ENCODE measurements around the gene HDAC11. TPM values are rescaled to one million over a fixed set of nuclear protein-coding genes. Genes with fewer than 3 reads are reported as not detected.

HDAC11 gene
- total RNA-seq, 1 donor from 2014 or later, result 37.5 TPM

DNA sequence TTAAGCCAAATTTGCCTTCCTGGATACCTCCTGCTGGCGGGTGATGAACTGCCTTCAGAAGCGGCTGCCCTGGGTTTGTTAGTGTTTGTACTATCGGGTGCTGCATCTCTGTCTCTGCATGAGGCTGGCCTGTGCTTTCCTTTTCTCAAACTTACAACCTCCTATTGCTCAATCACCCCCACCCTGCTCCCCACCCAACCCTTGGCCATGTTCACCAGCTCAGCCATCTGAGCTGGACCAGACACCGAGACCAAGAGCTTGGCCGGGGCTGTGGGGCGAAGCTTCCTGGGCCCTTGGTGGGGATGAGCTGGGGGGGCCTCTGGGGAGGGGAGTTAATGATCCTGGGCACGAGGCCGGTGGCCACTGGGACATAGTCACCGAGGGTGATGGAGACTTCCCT lies 52.0 kb downstream of the HDAC11 start:
- intact Hi-C loops (cut with DNase I), result no loop called here
- DNase-seq (ENCODE audit: missing footprints), result peak; percentile 68
- peak; percentile 70 for ATAC-seq

DNA sequence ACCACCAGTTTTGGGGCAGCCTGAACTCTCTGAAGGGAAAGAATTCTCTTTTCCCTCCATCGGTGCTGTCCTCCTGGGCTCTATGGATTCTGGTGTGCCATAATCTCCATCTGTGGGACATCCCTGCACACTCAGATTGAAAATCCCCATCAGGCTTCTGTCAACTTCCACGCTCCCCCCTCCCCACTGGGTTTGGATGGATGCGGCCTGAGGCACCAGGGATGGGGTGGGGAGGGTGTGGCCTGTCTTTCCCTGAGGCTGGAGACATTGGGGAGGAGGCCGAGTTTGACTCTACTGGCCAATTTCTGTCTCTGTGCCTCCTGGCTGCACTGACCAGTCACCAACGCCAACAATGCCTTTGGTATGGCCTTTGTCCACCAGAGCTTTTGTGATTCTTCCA lies 52.5 kb downstream of the HDAC11 start:
- intact Hi-C loops (cut with DNase I), result no loop called here
- ATAC-seq (peak; percentile 14), DNase-seq (ENCODE audit: missing footprints) (peak; percentile 28)

DNA sequence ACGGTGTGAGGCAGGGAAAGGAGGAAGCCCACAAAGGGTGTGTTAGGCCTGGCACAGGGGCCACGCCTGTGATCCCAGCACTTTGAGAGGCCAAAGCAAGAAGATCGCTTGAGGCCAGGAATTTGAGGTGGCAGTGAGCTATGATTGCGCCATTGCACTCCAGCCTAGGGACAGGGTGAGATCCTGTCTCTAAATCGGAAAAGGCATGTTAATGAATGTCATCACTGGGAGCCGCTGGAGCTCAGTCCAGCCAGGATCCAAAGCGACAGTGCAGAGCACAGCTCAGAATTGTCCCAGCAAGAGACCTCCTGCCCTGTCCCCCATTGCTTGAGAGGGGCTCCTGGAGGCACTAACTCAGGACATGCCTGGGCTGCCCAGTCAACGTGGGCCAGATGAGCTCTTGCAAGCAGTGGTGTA lies 53.8 kb downstream of the HDAC11 start:
- ATAC-seq (no peak), DNase-seq (ENCODE audit: missing footprints) (peak; percentile 44)
- intact Hi-C loops (cut with DNase I), result no loop called here

DNA sequence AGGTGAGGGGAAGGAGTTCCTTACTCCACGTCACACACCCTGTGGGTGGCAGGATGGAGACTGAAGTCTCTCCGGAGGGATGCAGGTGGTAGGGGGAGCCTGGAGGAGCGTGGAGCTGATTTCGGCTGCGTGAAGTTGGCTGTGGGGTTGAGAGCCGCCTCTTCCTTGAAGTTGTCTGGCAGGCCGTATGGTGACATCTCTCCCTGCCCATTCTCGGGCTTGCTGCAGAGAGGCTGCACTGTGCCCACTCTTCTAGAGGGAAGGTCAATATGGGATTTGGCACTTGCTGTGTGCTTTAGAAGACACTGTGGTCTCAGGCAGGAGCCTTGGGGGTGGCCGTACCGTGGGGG lies 55.4 kb downstream of the HDAC11 start:
- intact Hi-C loops (cut with DNase I), result no loop called here
- ATAC-seq, result no peak

DNA sequence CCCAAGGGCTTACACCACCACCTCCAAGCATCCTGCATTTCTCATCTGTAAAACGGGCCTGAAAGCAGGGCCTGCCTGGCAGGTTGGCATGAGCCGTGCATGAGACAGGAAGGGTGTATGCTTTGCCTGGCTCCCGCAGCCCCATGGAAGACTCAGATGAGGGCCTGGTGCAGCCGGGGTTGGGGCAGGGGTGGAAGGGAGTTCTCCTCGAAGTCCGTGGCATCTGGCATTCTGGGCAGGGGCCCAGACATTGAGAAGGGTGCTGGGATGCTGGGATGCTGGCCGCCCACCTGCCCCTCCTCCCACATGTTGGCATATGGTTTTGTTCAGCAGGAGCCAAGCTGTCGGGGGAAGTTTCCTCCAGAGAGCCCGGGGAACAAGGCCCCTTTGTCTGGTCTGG lies 55.8 kb downstream of the HDAC11 start:
- intact Hi-C loops (cut with DNase I), result no loop called here
- no peak for DNase-seq (ENCODE audit: missing footprints)
- no peak for ATAC-seq

More for the DNA sequence above, 55.4 kb downstream of the HDAC11 start:
- DNase-seq (ENCODE audit: missing footprints), result no peak

DNA sequence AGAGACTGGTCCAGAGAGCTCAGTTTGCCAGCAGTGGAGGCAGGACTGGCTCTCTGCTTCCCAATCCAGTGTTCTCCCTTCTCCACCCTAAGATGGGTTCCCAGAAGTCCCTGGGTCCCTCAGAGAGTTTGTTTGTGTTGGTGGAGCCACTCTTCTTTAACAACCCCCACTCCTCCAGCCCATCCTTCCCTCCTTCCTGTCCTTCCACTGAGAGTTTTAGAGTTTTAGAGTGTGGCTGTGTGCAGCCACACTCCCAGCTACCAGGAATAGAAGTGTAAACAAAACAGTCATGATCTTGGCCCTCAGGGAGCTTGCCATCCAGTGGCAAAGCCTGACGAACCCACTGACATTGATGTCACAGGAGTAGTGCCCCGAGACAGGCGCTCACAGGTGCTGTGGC lies 56.3 kb downstream of the HDAC11 start:
- DNase-seq (ENCODE audit: missing footprints) (no peak), ATAC-seq (no peak)
- intact Hi-C loops (cut with DNase I), result no loop called here

DNA sequence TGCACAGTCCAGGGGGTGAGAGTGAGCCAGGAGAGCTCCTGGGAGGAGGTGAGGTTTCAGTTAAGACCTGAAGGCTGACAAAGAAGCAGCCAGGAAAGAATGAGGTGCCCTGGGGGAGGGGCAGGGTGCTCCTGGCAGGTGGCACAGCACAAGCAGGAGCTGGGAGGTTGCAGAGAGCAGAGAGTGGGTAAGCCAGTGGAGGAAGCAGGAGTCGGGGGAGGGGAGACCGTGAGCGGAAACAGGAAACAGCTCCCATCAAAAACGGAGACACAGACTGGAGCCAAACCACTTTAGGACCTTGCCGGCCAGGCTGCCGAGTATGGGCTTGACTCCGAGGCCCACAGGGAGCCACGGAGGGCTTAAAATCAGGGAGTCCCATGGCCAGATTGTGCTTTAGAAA lies 56.7 kb downstream of the HDAC11 start:
- intact Hi-C loops (cut with DNase I), result no loop called here
- ATAC-seq (no peak), DNase-seq (ENCODE audit: missing footprints) (no peak)

DNA sequence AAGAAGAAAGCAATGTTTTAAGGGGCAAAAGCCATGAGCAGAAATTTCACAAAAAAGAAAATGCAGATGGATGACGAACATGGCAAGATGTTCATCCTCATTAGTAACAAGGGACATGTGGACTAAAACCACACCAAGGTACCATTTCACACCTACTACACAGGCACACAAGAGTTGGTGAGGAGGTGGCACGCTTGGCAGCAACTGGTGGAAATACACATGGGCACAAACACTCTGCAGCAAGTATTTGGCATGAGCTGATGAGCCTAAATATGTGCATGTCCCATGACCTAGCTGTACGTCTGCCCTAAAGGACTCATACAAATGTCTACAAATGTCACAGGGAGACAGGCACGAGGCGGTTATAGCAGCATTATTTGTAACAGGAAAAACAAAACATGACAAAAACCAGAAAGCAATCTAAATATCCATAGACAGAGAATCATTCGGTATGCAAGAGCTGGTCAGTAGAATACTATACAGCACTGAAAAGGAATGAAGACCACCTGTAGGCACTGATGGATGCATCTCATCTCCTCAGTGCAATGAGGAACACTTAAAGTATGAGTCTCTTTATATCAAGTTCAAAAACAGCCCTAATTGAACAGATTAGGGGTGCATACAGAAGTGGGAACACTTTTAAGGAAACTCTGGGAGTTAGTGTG lies 57.3 kb downstream of the HDAC11 start:
- intact Hi-C loops (cut with DNase I), result no loop called here
- no peak for DNase-seq (ENCODE audit: missing footprints)
- no peak for ATAC-seq

DNA sequence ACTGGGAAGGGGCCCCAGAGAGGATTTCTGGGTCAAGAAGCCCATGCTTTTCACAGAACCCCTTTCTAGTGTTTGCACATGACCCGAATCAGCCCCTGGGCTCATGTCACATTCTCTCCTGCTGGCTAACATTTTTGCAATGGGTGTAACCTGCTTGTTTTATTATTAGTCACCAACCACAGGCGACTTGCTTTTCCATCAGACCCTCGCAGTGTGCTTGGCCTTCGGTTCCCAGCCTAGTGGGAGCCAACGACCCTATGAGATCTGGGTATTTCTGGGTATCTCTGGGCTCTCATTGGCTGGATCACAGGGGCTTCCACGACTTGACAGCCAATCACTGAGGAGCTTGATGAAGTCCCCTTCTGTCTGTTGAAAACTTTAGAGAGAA lies 57.8 kb downstream of the HDAC11 start:
- ATAC-seq (no peak), DNase-seq (ENCODE audit: missing footprints) (no peak)
- intact Hi-C loops (cut with DNase I), result no loop called here

DNA sequence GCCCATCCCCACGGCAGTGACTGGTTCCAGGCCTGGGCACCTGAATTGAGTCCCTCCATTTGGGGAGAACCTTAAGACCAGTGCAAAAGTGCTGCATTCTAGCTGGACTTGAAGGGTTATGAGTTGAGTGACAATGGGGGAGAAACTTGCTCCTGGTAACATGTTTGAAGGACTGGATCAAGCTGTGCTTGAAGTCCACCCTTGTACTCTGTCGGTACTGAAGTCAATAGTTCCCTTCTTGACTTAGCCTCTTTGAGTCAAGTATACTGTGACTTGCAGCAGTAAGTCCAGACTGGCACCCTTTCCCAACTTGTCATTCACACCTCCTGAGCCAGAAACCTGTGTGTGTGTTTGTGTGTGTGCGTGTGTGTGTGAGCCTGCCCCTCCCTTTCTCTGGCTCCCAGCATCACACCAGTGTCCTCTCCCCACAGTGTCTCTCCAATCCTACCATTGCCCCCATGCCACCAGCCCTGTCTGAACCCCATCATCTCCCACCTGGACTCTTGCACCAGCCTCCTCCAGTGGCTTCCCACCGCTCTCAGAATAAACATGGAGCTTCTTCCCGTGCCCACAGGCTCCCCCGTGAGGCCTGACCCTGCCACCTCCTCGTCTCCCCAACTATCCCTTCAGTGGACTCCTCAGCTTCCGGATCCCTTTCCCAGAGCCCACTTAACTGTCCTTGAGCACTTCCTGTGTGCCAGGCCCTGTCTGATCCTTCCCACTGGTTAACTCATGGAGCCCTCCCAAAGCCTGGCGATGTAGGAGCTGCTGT lies 58.6 kb downstream of the HDAC11 start:
- intact Hi-C loops (cut with DNase I), result no loop called here
- DNase-seq (ENCODE audit: missing footprints) (no peak), ATAC-seq (no peak)

DNA sequence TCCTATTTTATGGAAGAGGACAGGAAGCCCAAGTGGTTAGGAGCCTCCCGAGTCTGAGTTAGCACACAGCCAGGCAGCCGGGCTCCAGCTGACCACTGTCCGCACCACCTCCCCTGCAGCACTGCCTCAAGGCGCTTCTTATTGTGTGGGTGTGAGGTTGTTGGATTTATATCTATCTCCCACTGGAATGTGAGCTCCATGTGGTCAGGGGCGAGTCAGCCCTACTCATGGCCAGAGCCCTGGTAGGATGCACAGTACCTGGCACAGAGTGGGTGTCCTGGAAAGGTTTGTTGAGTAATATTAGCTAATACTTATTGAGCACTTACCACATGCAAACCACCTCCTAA lies 59.2 kb downstream of the HDAC11 start:
- intact Hi-C loops (cut with DNase I), result no loop called here
- DNase-seq (ENCODE audit: missing footprints) (no peak), ATAC-seq (no peak)

DNA sequence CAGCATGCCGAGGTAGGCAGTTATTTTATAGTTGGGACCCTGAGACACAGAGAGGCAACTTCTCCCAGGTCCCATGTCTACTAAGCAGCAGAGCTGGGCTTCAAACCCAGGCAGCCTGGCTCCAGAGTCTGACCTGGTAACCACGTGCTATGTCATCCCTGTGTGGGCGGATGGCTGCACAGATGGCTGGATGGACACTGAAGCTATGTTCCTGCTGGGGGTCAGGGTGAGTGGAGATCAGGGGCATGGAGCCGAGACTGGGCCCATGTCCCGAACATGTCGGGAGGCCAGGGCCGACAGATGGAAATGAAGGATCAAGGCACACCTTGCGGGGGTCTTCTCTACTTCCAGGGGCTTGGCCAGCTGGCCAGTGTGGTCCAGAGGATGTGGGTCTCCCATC lies 59.6 kb downstream of the HDAC11 start:
- no peak for DNase-seq (ENCODE audit: missing footprints)
- no peak for ATAC-seq
- intact Hi-C loops (cut with DNase I), result no loop called here

DNA sequence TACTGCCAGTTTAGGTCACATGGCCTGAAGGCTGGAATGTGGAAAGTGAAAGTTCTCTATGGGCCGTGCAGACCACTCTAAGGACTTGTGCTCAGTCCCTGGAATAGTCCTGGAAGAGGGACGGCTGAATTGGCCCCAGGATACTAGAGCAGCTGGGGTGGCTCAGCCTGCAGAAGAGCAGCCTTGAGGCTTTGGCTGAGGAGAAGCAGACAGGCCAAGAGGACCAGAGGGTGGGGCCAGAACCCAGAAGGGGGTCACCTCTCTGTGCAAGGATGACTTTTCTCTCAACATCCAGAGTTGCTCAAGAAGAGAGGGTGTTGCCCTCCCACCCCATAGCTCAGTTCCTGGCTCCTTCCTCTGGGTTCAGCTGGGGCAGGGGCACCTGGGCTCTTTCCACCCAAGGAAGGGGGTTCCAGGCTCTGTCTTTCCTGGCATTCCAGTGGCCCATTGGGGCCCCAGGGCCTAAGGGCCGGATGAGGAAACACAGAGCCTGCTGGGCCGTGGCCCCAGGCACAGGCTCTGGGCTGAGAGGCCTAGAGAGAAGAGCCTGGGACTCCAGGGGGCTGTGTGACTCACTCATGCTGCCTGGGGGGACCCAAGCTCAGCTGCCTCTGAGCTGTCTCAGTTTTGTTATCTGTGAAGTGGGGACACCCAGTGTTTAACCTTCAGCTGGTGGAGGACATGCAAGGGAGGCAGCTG lies 60.3 kb downstream of the HDAC11 start:
- DNase-seq (ENCODE audit: missing footprints), result no peak
- intact Hi-C loops (cut with DNase I), result no loop called here

DNA sequence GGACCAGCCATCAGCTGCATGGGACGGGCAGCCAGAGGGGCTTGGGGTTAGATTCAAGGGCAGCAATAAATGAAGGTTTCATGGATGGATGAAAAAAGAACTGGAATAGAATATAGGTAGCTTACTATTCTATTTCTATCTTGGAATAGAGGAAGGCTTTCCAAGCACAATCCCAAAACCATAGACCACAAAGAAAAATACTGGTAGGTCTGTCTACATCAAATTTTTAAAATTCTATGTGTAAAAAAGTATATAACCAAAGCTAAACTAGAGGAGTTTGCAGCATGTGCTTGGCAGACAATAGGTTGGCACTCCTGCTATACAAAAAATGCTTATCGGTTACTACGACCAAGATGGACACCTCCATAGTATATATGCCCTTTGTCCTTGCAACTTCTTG lies 61.6 kb downstream of the HDAC11 start:
- DNase-seq (ENCODE audit: missing footprints) (no peak), ATAC-seq (no peak)
- intact Hi-C loops (cut with DNase I), result no loop called here

More for the DNA sequence above, 60.3 kb downstream of the HDAC11 start:
- peak; percentile 78 for ATAC-seq

DNA sequence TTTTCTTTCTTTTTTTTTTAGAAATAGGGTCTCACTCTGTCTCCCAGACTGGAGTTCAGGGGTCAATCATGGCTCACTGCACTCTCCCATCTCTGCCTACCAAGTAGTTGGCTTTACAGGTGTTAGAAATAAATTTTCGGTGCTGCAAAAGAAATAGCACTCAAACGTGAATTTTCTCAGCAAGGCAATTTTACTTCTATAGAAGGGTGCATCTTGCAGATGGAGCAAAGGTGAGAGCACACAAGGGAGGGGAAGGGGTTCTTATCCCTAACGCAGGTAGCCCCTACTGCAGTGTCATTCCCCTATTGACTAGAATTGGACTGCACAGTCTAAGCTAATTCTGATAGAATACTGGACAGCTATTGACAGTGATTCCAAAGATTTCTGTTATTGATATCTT lies 62.0 kb downstream of the HDAC11 start:
- intact Hi-C loops (cut with DNase I), result no loop called here
- DNase-seq (ENCODE audit: missing footprints) (no peak), ATAC-seq (no peak)

DNA sequence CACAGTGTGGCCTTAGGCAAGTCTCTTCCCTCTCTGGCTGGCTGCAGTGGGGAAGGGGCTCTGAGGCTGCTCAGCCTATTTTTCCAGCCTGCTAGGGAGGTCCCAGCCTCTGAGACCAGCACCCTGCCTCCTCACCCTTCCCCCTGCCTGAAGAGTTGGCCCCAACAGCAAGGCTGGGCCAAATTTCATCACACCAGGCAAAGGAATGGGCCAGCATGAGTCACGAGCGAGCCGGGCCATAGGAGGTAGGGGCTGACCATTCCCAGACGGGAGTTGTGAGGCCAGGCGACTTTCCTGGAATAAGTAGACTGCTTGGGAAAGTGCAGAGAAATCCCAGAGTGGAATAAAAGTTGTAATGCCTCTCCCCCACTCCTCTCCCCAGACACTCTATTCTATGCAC lies 63.1 kb downstream of the HDAC11 start:
- peak; percentile 70 for ATAC-seq
- no peak for DNase-seq (ENCODE audit: missing footprints)
- intact Hi-C loops (cut with DNase I), result no loop called here

DNA sequence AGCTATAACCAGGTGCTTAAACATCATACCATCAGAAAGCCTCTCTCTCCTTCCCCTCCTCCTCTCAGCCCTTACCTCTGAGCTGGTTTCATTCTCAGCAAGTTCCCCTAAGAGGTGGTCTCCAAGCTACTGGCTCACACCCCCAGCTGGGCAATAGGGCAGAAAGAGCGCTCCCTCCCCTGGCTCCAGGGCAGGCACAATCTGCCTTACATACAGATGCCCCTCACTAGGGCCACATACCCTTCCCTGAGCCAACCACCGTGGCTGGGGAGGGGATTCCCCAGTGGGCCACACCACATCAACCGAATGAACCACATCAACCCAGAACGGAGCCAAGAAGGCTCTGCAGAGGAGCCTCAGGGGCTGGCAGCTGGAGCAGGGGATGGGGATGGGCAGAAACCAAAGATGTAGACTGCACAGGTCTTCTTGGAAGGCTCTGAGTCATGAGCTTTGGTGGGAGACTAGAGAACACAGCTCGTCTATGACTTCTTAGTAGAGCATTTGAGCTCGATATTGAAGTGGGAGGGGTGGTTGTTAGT lies 64.3 kb downstream of the HDAC11 start:
- intact Hi-C loops (cut with DNase I), result no loop called here
- DNase-seq (ENCODE audit: missing footprints) (no peak), ATAC-seq (no peak)

DNA sequence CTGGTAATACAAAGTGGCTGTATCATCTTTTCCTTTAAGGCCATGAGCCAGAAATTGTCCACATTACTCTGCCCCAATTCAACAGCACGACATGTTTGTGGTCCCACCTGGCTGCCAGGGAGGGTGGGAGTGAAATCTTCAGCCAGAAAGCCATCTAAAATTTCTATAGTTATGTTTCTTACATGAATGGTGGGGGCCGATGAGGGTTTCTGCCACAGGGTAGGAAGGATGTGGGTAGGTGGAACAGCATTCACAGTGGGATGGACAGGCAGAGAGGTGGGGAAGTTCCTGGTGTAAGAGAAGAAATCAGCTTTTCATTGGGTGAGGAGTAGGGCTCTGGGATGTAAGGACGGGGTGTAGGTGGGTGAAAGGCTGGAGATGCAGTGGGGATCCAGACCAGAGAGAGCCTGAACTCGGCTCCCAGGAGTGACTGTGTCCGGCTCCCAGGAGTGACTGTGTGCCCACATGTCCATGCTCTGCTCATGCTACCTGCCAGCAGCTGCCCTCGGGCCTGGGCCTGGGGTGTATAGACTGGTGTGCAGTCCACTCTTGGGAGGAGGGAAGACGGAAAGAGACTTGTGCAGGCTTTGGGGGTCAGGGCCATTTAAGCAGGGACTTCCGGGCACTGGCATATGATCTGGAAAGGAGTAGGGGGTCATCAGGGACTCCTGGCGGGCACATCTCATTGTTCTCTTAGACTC lies 65.0 kb downstream of the HDAC11 start:
- DNase-seq (ENCODE audit: missing footprints) (no peak), ATAC-seq (no peak)
- intact Hi-C loops (cut with DNase I), result loop anchor here (5.0 kb wide), 1 partner anchor 43 kb away; no protein-coding TSS in a partner anchor

DNA sequence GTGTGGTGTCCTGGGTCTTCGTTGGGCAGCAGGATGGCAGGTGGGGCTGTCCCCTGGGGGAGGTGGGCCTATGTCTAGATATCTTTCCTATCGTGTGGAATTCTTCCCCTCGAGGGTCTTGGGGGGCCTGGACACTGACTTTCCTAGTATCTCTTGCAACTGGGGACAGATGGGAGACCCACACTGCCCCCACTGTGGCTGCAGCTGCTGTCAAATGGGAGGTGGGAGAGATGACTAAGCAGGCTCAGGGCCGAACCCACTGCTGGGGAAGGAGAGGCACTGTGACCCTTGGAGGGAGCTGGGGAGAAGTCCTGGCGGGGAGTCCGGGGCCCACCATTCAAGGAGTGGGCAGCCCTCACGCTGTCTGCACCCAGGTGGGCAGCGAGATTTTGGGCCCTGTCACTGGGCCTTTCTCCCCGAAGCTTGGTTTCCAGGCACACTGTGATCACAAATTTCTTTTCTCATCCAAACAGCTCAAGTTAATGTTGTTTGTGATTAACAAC lies 65.9 kb downstream of the HDAC11 start:
- DNase-seq (ENCODE audit: missing footprints) (no peak), ATAC-seq (no peak)
- intact Hi-C loops (cut with DNase I), result loop anchor here (5.0 kb wide), 1 partner anchor 44 kb away; no protein-coding TSS in a partner anchor
